Panc1 (cell line): ENCODE data around the gene DCP2.

Source experiments
- POLR2AphosphoS5 ChIP-seq: IDR thresholded peaks from 2 replicates; pipeline ENCODE4 v1.6.1; 2012; ENCODE audit warnings: mild to moderate bottlenecking, low read depth, low read length, moderate library complexity
- SIN3A ChIP-seq: IDR thresholded peaks from 2 replicates; pipeline ENCODE4 v1.6.1; 2012; ENCODE audit warnings: low read depth, mild to moderate bottlenecking, low read length, moderate library complexity, borderline replicate concordance; ENCODE audit not compliant: insufficient read depth
- TCF7L2 ChIP-seq: IDR thresholded peaks from 2 replicates; pipeline ENCODE4 v1.6.1; 2011; ENCODE audit warnings: mild to moderate bottlenecking, low read depth, low read length, inconsistent platforms
- TF ChIP-seq, protein P1 (sequence below): fragments of 450-650 bp; IDR thresholded peaks from 2 replicates; pipeline ENCODE4 v1.5.1; 2017; ENCODE audit warnings: mild to moderate bottlenecking
- TF ChIP-seq, protein P2 (sequence below), 2 experiments: IDR thresholded peaks; 2 replicates each; pipeline ENCODE4 v1.6.1; 2011 to 2012; ENCODE audit warnings: low read depth in 2 of 2, control low read depth in 1 of 2, low read length in 1 of 2, mild to moderate bottlenecking in 1 of 2, moderate library complexity in 1 of 2; ENCODE audit not compliant: insufficient read depth in 1 of 2

DNA sequence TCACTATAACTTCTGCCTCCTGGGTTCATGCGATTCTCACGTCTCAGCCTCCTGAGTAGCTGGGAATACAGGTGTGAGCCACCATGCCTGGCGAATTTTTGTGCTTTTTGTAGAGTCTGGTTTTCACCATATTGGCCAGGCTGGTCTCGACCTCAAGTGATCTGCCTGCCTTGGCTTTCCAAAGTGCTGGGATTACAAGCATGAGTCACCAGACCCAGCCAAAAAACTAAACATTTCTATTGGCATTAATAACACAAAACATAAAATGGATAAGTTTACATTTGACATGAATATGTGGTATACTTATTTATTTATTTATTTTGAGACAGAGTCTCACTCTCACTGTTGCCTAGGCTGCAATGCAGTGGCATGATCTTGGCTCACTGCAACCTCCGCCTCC is 40.9 kb upstream of the DCP2 start:
- TF ChIP-seq, protein P1, sequence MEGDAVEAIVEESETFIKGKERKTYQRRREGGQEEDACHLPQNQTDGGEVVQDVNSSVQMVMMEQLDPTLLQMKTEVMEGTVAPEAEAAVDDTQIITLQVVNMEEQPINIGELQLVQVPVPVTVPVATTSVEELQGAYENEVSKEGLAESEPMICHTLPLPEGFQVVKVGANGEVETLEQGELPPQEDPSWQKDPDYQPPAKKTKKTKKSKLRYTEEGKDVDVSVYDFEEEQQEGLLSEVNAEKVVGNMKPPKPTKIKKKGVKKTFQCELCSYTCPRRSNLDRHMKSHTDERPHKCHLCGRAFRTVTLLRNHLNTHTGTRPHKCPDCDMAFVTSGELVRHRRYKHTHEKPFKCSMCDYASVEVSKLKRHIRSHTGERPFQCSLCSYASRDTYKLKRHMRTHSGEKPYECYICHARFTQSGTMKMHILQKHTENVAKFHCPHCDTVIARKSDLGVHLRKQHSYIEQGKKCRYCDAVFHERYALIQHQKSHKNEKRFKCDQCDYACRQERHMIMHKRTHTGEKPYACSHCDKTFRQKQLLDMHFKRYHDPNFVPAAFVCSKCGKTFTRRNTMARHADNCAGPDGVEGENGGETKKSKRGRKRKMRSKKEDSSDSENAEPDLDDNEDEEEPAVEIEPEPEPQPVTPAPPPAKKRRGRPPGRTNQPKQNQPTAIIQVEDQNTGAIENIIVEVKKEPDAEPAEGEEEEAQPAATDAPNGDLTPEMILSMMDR = no peak
- TF ChIP-seq SIN3A (no peak), POLR2AphosphoS5 (no peak), TCF7L2 (no peak)
- TF ChIP-seq, protein P2, sequence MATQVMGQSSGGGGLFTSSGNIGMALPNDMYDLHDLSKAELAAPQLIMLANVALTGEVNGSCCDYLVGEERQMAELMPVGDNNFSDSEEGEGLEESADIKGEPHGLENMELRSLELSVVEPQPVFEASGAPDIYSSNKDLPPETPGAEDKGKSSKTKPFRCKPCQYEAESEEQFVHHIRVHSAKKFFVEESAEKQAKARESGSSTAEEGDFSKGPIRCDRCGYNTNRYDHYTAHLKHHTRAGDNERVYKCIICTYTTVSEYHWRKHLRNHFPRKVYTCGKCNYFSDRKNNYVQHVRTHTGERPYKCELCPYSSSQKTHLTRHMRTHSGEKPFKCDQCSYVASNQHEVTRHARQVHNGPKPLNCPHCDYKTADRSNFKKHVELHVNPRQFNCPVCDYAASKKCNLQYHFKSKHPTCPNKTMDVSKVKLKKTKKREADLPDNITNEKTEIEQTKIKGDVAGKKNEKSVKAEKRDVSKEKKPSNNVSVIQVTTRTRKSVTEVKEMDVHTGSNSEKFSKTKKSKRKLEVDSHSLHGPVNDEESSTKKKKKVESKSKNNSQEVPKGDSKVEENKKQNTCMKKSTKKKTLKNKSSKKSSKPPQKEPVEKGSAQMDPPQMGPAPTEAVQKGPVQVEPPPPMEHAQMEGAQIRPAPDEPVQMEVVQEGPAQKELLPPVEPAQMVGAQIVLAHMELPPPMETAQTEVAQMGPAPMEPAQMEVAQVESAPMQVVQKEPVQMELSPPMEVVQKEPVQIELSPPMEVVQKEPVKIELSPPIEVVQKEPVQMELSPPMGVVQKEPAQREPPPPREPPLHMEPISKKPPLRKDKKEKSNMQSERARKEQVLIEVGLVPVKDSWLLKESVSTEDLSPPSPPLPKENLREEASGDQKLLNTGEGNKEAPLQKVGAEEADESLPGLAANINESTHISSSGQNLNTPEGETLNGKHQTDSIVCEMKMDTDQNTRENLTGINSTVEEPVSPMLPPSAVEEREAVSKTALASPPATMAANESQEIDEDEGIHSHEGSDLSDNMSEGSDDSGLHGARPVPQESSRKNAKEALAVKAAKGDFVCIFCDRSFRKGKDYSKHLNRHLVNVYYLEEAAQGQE (IDR thresholded peaks at IDR 0.05; ENCODE audit: insufficient read depth in 1 of 2, low read depth in 2 of 2, low read length in 1 of 2) = no peak
